Fibroblast of lung (primary cell): Measurements from ENCODE around the gene AKAP6. TPM values are rescaled to one million over a fixed set of nuclear protein-coding genes. Genes with fewer than 3 reads are reported as not detected.
A peak's percentile ranks its signal among the peaks of the same experiment; 100 is the strongest.

Source experiments
- DNase-seq, 2 donors: peaks; one replicate each; pipeline versions ENCODE4 v3.0.0 to v3.0.0-alpha.2; 2010; ENCODE audit warnings: low read depth in 2 of 2
- H2AFZ ChIP-seq: 2 replicates; pipeline ENCODE4 v1.5.1; 2012; ENCODE audit warnings: low read length, control low read depth, inconsistent platforms
- H3K27ac ChIP-seq: 2 replicates; pipeline ENCODE4 v1.5.1; 2011; ENCODE audit warnings: low read length, control low read depth; ENCODE audit not compliant: insufficient read depth
- H3K27me3 ChIP-seq: 2 replicates; pipeline ENCODE4 v1.5.1; 2011; ENCODE audit warnings: mild to moderate bottlenecking, low read length; ENCODE audit not compliant: control insufficient read depth, insufficient read depth
- H3K36me3 ChIP-seq: 2 replicates; pipeline ENCODE4 v1.5.1; 2011; ENCODE audit warnings: low read length; ENCODE audit not compliant: control insufficient read depth, insufficient read depth
- H3K4me1 ChIP-seq: 2 replicates; pipeline ENCODE4 v1.5.1; 2011; ENCODE audit warnings: low read length; ENCODE audit not compliant: control insufficient read depth, insufficient read depth; ENCODE audit errors: extremely low read depth
- H3K4me2 ChIP-seq: 2 replicates; pipeline ENCODE4 v1.5.1; 2011; ENCODE audit warnings: low read length, control low read depth; ENCODE audit not compliant: insufficient read depth; ENCODE audit errors: extremely low read depth
- H3K4me3 ChIP-seq, 4 experiments: fragments of 200-600 bp in 1 of 4; sonication (generic) in 1 of 4; replicated peaks in 1 of 4; 2 replicates each; pipeline ENCODE4 v1.5.1; 2011 to 2016; ENCODE audit warnings: low read length in 4 of 4, low read depth in 3 of 4, mild to moderate bottlenecking in 3 of 4, control low read depth in 2 of 4, inconsistent platforms in 1 of 4, mixed read lengths in 1 of 4; ENCODE audit not compliant: insufficient read depth in 1 of 4; ENCODE audit errors: control extremely low read depth in 1 of 4
- H3K79me2 ChIP-seq: 2 replicates; pipeline ENCODE4 v1.5.1; 2012; ENCODE audit warnings: mild to moderate bottlenecking, low read length, inconsistent platforms; ENCODE audit not compliant: control insufficient read depth, insufficient read depth
- H3K9ac ChIP-seq: 2 replicates; pipeline ENCODE4 v1.5.1; 2011; ENCODE audit warnings: mild to moderate bottlenecking, low read length, control low read depth; ENCODE audit not compliant: insufficient read depth
- H3K9me3 ChIP-seq: 2 replicates; pipeline ENCODE4 v1.5.1; 2012; ENCODE audit warnings: low read depth, low read length; ENCODE audit not compliant: control insufficient read depth, insufficient read depth
- H4K20me1 ChIP-seq: 2 replicates; pipeline ENCODE4 v1.5.1; 2011; ENCODE audit warnings: low read length; ENCODE audit not compliant: control insufficient read depth, insufficient read depth; ENCODE audit errors: extremely low read depth
- CTCF ChIP-seq, 2 donors: IDR thresholded peaks in 1 of 2; conservative IDR thresholded peaks in 1 of 2; 1 replicate in 1 of 2; 2 replicates in 1 of 2; pipeline ENCODE4 v1.5.1; 2011 to 2012; ENCODE audit warnings: low read length in 2 of 2, control low read depth in 1 of 2, inconsistent platforms in 1 of 2, low read depth in 1 of 2, mild to moderate bottlenecking in 1 of 2
- EZH2 ChIP-seq: IDR thresholded peaks from 2 replicates; pipeline ENCODE4 v1.5.1; 2012; ENCODE audit warnings: low read length, control low read depth, mild to moderate bottlenecking; ENCODE audit errors: missing control alignments
- polyA plus RNA-seq, 2 donors: library from polyadenylated mRNA; depleted of rRNA in 1 of 2; stranded (reverse) in 1 of 2; unstranded in 1 of 2; fragments of >200 nt; gene quantifications; 2 replicates each; pipeline ENCODE4 v1.2.1, GENCODE V29; 2011 to 2012; ENCODE audit warnings: missing spikeins in 1 of 2
- total RNA-seq: library from RNA; depleted of rRNA; stranded (reverse); fragments of >200 nt; gene quantifications from 2 replicates; pipeline ENCODE4 v1.2.1, GENCODE V29; 2014

The AKAP6 gene
- total and polyA plus RNA-seq, 2 donors (not counting 1 experiment from before 2014, with no cell fraction given) = 3.3 to 10.9 TPM

- Histone ChIP-seq H3K27ac (no peak overlapping the region), H3K9ac (no peak overlapping the region), H3K4me1 (no peaks in the 10 kb centered on the region), H3K36me3 (no peaks in the 10 kb centered on the region), H3K27me3 (no peaks in the 10 kb centered on the region), H3K4me3 (peak overlapping the region in 1 of 4 experiments; percentile 13), H4K20me1 (no peaks in the 10 kb centered on the region), H3K4me2 (peak overlapping the region; percentile 44), H3K9me3 (no peaks in the 10 kb centered on the region), H2AFZ (no peak overlapping the region), H3K79me2 (no peaks in the 10 kb centered on the region)
- no peak for TF ChIP-seq EZH2
- no peak for TF ChIP-seq CTCF (conservative IDR thresholded peaks at IDR 0.05 in 1 of 2, IDR thresholded peaks at IDR 0.05 in 1 of 2; ENCODE audit: low read depth in 1 of 2, low read length in 2 of 2)
- DNase-seq = peak; percentile 69 to 76
These were observed 479.5 kb downstream of the AKAP6 start for GRCh38 chr14:32808644-32809043.

- Histone ChIP-seq H3K4me2 (no peak overlapping the region), H3K79me2 (no peaks in the 10 kb centered on the region), H3K36me3 (no peaks in the 10 kb centered on the region), H2AFZ (no peak overlapping the region), H4K20me1 (no peaks in the 10 kb centered on the region), H3K4me1 (no peaks in the 10 kb centered on the region), H3K9ac (no peak overlapping the region), H3K27me3 (no peaks in the 10 kb centered on the region), H3K9me3 (no peaks in the 10 kb centered on the region), H3K27ac (no peak overlapping the region), H3K4me3 (no peak overlapping the region)
- no peak for DNase-seq
- TF ChIP-seq EZH2 = no peak
- TF ChIP-seq CTCF (conservative IDR thresholded peaks at IDR 0.05 in 1 of 2, IDR thresholded peaks at IDR 0.05 in 1 of 2; ENCODE audit: low read depth in 1 of 2, low read length in 2 of 2) = no peak
These were observed 480.2 kb downstream of the AKAP6 start for GRCh38 chr14:32809255-32809654.

DNA sequence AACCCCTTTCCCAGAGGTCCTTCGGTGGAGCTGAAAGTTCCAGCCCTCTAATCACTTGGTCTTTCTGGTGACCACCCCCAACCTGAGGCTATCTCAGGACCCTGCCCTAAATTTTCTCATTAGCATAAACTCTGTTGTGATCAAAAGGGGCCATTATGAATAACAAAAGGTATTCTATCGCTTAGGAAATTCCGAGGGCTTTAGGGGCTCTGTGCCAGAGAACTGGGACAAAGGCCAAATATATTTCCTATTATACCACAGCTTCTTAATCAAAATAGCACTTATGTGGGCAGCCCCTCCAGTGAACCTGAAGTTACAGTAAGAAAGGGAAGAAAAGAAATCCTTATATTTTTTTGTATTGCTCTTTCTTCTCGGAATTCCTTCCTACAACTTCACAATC, 484.3 kb downstream of the AKAP6 start:
- DNase-seq = peak in 1 of 2 donors; percentile 71
- Histone ChIP-seq H3K4me2 (no peak overlapping the region), H3K9me3 (no peaks in the 10 kb centered on the region), H3K27ac (no peak overlapping the region), H2AFZ (no peak overlapping the region), H3K79me2 (no peaks in the 10 kb centered on the region), H3K4me3 (no peak overlapping the region), H3K4me1 (no peaks in the 10 kb centered on the region), H3K27me3 (no peaks in the 10 kb centered on the region), H3K9ac (no peak overlapping the region), H3K36me3 (no peaks in the 10 kb centered on the region), H4K20me1 (no peaks in the 10 kb centered on the region)
- TF ChIP-seq CTCF (conservative IDR thresholded peaks at IDR 0.05 in 1 of 2, IDR thresholded peaks at IDR 0.05 in 1 of 2; ENCODE audit: low read depth in 1 of 2, low read length in 2 of 2) (no peak), EZH2 (no peak)
